IPS-NIHi7 (cell line): ENCODE measurements around the gene CCDC107.

Source experiments
- DNase-seq: peaks from one replicate; pipeline ENCODE4 v3.0.0; 2012; ENCODE audit warnings: mixed read lengths; ENCODE audit errors: extremely low spot score

CCDC107 gene

DNA sequence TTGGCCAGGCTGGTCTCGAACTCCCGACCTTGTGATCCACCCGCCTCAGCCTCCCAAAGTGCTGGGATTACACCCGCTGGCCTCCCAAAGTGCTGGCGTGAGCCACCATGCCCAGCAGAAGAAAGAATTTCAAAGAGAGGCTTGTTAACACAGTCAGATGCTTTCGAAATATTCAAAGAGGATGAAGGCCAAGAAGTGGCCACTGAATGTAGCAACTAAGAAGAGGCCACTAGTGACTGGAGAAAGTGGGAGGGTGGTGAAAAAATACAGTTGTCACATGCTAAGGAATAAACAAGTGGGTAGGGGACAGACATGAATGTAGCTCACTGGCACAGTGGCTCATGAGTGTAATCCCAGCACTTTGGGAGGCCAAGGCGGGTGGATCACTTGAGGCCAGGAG lies 44.6 kb downstream of the CCDC107 start:
- DNase-seq = no peak

- no peak for DNase-seq
These were observed 46.0 kb downstream of the CCDC107 start for GRCh38 chr9:35703906-35704672.

GRCh38 chr9:35705372-35705771 lies 47.3 kb downstream of the CCDC107 start:
- no peak for DNase-seq

GRCh38 chr9:35705836-35706430 lies 47.8 kb downstream of the CCDC107 start:
- DNase-seq = no peak

- DNase-seq = no peak
These were observed 48.9 kb downstream of the CCDC107 start for GRCh38 chr9:35706951-35707350.

DNA sequence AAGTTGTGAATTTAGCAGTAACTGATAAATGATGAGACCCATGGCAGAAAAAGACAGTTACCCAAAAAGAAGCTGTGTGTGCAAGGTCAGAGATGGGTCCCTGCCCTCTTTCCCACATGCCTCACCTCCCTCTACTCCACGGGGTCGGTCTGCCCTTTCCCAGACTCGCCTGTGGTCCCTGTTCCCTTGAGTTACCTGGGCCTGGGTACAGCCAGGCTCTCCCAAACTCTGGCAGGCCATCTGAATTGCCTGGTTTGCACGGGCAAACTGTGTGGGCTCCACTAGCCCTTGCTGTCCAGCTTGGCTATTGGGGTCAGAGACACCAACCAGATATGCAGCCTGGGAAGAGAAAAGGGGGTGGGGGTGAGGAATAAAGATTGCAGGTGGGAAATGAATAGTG lies 50.1 kb downstream of the CCDC107 start:
- no peak for DNase-seq

DNA sequence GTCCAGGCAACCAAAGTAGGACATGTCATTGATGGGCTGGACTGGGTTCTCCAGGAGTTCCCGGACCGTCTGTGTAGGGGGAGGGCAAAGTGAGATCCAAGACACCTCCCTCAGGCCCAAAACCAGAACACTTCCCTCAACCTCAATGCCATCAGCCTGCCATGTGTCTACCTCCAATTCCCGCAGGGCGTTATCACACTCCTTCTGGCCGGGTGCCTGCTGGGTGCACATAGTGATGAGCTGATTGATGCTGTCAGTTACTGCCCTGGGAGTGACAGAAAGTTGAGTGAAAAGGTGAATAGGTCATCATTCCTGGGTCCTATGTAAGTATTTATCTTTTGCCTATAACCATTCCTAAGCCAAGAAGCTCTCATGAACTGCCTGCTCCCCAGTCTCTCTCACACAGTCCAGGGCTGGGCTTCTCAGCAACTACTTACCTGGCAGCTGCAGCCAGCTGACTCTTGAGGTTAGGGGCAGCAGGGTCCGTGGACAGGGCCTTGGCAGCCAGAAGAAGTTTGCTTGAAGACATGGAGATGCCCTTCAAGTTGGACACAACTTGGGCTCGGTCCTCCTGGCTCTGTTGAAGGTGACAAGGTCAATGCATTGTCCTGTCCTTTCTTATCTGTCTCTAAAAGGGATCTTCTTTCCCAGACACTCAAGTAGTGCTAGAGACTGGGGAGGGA lies 52.9 kb downstream of the CCDC107 start:
- DNase-seq = no peak
